Activated CD8-positive, alpha-beta memory T cell treated with anti-CD3 and anti-CD28 coated beads for 1 hour (primary cell): Measurements from ENCODE around the gene C6orf89.
"Not testable (repeated sequence)": the region's sequence is repeated elsewhere in the genome, so short reads cannot be mapped to it uniquely, and the experiment has no call there.

Experiments
- DNase-seq, 2 donors: peaks; one replicate each; pipeline ENCODE4 v3.0.0-alpha.2; 2020; ENCODE audit warnings: low read depth in 1 of 2; ENCODE audit errors: extremely low read depth in 1 of 2

Gene C6orf89

DNA sequence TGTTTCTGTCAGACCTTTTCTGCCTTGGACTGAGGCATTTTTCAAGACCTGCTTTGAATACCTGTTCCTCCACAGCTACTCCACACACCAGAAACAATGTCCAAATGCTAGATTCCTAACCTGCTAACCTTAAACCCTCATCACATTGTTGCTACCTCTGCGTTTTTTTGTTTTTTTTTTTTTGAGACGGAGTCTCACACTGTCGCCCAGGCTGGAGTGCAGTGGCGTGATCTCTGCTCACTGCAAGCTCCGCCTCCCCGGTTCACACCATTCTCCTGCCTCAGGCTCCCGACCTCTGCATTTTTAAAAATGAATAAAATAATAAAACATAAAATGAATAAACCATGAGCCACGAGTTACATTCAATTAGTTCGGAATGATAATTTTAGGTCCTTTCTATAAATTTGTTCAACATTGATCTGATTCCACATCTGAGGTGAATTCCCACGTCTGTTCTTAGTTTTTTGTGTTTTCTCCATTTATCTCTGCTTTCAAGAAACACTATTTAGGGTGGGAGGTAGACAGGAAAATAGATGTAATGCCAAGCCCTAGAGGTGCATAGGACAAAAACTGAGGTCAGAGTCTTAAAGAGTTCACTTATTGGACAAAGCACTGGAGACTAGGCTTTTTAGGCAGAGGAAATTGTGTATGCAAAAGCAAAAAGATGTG lies 1.3 kb downstream of the C6orf89 start:
- no peak for DNase-seq

DNA sequence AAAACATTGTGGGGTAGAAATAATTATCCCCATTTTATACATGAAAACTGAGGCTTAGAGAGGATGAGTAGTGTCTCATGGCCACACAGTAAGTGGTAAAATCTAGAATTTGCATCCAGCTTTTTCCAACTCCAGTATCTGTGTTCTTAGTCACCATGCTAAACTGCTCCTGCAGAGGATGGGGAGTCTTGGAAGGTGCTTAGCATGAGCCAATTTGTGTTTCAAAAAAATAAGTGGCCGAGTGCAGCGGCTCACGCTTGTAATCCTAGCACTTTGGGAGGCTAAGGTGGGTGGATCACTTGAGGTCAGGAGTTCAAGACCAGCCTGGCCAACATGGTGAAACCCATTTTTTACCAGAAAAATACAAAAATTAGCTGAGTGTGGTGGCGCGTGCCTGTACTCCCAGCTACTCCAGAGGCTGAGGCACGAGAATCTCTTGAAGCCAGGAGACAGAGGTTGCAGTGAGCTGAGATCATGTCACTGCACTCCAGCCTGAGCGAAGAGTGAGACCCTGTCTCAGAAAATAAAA lies 2.4 kb downstream of the C6orf89 start:
- no peak for DNase-seq

DNA sequence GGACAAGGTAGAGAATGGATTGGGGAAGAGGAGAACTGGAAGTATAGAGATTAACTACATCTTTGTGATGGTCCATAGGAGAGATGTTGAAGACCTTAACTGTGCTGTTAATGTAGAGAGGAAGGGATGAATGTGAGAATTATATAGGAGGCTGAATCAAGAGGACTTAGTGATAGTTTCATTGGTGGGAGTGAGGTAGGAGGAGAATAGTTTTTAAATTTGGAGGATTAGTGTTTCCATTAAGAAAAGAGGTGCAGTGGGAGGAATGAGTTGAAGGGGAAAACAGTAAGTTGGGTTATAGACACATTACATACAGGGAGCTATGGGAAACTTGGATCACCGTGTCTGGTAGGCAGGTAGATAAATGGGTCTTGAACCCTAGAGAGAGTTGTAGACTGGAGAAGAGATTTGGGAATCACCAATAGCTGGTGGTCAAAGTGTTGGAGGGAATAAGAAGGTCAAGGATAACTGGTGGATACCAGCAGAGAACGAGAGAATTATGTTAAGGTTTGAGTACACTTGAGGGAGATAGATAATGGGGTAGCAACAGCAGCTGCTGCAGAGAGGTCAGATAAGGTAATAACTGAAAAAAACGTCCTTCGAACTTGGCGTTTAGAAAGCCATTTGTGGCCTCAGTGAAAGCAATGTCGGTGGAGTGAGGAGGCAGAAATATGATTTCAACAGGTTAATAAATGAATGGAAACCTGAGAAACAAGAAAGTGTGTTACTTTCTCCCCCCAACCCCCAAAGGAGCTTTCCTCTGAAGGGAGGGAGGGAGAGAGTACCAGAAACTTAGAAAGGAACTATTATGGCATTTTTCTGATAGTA lies 3.1 kb downstream of the C6orf89 start:
- no peak for DNase-seq

DNA sequence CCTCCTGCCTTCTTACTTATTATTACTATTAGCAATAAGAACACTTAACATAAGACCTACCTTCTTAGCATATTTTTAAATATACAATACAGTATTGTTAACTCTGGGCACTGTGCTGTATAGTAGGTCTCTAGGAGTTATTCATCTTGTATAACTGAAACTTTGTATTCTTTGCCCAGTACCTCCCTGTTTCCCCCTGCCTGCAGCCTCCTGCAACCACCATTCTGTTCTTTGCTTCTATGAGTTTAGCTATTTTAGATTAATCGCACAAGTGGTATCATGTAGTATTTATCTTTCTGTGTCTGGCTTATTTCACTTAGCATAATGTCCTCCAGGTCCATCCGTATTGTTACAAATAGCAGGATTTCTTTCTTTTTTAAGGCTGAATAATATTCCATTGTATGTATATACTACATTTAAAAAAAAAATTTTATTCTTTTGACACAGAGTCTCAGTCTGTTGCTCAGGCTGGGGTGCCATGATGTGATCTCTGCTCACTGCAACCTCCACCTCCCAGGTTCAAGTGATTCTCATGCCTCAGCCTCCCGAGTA lies 4.4 kb downstream of the C6orf89 start:
- no peak for DNase-seq

DNA sequence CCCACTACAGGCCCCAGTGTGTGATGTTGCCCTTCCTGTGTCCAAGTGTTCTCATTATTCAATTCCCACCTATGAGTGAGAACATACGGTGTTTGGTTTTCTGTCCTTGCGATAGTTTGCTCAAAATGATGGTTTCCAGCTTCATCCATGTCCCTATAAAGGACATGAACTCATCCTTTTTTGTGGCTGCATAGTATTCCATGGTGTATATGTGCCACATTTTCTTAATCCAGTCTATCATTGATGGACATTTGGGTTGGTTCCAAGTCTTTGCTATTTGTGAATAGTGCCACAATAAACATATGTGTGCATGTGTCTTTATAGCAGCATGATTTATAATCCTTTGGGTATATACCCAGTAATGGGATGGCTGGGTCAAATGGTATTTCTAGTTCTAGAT lies 5.4 kb downstream of the C6orf89 start:
- not testable (repeated sequence) for DNase-seq

DNA sequence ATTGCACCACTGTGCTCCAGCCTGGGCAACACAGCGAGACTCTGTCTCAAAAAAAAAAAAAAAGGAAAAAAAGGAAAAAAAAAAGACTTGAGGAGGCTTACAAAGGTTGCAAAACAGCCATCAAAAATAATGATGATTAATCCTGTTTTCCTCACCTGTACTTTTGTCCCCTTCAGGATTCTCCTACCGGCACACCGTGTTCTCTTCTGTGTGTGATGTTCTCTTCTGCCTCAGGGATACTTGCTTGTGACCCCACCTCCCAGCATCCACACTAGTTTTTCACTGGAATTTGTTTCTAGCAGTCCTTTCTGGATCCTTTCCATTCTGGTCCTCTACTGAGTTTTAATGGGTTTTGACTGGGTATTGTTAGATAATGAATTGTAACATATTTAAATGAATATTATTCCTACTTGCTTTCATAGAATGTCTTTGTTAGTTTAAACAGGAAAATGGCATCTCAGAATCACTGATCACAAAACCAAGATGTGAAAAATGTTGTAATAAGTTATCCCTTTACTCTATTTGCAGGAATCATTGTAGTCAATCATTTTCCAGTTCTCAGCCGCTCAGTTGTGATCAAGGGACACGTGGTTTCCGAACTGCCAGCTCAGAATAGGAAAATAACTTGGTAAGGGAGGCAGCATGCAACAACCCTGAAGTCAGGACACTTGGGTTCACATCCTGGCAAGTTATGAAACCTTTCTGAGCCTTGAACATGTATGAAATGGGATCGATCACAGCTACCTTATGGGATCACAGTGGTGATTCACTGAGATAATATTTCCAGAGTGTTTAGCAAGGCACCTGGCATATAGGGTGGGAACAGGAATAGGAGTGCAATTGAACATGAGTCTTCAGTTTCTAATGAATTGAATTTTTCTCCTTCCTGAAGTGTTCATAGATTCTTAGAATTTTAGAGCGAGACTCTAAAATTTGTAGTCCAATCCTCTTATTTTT lies 8.5 kb downstream of the C6orf89 start:
- no peak for DNase-seq

DNA sequence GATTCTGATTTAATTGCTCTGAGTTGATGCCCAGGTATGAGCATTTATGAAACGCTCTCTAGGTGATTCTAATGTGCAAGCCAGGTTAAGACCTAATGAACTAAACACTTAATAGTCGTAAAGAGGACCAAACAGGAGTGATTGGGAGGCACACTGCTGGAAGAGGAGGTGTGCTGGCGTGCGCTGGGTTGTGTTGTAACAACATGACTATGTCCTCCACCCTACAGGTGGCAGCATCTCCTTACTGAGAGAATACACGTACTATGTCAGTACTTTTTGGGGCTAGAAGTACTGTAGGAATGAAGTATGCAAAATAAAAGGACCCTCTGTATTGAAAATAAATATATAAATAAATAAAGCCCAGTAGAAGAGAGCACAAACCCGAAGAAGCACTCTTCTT lies 11.9 kb downstream of the C6orf89 start:
- no peak for DNase-seq

DNA sequence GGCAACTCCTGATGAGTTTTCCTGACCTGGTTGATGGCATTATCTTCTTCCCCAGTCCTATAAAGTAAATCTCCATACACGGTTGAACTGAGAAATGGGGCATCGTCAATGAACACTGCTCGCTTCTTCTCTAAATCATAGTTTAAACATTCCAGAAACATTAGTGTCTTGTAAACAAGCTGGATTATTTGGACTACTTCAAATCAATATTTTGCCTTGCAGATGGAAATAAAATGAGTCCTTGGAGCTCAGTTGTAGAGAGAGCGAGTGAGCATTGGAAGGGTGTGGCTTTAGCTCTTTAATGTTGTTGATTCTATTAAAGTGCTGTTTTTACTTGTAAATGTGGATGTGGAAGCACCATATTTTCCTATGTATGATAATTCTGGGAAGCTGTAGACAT lies 18.4 kb downstream of the C6orf89 start:
- no peak for DNase-seq

DNA sequence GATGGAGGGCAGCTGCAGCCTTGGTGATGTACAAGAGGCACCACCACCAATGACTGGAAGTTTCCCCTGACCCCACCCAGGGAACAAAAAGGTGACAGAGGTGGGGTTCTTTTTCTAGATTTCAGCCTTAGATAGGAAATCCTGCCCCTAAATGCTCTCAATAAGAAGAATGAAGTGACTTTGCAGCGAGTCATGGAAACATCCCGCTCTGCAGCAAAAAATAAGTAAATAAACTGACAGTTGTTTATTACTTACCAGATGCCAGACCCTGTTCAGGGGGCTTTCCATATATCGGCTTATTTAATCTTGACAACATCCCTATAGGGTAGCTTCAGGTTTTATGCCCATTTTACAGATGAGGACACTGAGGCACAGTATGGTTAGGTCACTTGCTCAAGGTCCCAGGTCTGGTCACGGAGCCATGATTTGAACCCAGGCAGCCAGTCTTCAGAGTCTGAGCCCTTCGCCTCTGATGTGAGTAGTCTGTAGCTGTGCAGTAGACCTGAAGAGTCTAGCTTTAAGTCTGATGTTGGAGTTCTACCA lies 19.2 kb downstream of the C6orf89 start:
- no peak for DNase-seq

DNA sequence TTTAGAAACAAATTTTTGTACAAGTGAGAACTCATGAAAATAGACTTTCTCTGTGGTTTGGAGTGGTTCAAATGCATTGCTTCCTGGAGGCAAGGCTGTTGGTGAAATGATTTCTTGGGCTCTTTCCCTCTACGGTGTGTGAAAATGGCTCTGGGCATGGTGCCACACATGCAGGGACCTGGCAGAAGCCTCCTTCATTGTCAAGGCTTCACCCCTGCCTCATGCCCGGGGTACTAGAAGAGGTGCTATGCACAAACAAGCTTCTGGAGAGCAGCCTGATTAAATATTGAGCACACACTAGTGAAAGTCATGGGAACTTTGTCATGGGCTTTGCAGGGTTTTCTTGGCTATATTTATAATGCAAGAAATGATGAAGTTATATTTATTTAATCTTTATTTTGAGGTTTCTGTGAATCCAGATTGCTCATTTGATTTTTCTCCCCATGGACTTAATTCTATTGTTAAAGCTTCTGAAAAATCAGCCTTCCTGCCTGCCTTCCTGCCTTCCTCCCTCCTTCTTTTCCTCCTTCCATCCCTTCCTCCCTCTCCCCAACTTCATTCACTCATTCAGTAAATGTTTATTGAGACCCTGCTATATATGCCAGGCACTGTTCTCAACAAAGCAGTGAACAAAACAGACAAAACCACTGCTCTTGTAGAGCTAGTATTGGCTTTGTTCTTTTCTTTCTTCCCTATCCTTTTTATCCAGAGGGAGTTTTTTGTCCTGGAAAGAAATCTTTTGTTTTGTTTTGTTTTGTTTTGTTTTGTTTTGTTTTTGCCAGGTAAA lies 21.0 kb downstream of the C6orf89 start:
- no peak for DNase-seq

DNA sequence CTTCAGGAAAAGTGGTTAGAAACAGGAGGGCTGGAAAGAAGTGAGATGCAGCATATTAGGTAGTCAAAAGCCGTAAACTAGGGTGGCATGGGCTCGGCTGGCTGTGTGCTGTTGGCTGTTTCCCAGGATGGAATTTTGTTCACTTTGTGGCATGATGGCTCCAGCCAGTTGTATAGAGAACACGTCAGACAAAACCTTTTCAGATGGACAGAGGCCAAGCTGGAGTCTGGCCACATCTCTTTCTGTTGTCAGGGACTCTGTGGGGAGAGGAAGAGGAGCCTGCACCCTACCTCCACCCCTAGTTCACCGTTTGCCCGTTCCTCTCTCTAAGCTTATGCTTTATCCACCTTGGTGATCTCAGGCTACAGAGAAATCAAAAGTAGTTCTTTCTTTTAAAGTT lies 22.0 kb downstream of the C6orf89 start:
- DNase-seq = no peak

DNA sequence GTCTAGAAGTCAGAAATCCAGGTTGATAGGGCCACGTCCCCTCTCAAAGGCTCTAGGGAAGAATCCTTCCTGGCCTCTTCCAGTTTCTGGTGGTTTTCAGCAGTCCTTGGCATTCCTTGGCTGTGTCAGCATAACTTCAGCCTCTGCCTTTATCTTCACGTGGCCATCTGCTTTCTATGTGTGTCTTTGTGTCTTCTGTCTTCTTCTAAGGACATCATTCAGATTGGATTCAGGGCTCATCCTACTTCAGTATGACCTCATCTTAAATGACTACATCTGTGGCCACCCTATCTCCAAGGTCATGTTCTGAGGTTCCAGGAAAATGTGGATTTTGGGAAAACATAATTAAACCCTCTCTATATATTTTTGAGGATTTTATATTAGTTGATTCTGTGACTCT lies 23.0 kb downstream of the C6orf89 start:
- DNase-seq = no peak

DNA sequence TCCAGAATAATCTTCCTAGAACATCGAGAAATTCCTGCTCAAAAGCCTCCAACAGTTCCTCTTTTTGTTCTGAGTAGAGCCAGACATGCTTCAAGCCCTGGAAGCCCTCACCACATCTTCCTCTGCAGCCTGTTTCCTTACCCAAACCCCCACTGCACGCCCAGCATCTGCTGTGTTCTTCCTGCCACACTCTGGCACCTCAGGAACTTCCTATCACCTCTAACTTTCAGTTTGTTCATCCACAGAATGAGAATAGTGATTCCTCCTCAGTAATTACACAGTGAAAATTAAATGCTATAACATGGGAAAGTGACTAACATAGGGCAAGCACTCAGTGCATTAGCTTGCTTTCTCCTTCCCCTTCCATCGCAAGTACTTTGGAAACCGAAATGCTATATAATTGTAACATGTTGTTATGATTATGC lies 26.3 kb downstream of the C6orf89 start:
- no peak for DNase-seq

DNA sequence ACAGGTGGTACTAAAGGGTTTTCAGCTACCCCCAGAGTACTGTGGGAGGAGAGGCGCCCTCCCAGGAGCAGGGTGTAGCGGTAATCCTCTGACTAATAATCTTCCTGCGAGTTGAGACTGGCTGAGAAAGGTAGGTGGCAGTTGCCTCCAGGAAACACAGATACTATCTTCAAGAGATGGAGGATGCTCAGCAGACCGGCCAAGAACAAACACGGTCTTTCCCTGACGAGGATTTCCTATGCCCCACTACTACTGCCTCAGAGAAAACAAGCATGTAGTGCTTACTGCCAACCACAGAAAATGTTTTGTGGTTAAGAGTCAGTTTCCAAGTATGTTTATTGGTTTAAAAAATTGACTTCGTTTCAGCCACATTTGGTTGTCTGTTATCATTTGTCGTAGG lies 26.8 kb downstream of the C6orf89 start:
- peak; percentile 11 to 18 for DNase-seq

DNA sequence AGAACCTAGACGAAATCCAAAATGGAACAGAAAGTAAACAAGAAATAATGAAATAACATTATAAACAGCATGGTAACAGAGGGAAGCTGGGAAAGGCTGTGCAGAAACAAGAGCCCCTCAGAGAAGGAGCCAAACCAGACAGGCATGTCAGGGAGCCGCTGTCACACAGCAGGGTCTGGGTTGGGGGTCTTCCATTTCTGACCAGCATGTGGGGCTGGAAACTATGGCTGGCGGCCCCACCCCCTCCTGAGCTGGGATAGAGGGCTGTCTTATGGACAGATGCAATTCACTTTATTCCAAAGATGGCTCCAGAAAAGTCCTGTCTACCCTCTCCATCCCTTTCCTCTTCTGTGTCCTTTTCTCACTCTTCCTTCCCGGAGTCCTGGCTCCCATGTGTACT lies 27.3 kb downstream of the C6orf89 start:
- no peak for DNase-seq

DNA sequence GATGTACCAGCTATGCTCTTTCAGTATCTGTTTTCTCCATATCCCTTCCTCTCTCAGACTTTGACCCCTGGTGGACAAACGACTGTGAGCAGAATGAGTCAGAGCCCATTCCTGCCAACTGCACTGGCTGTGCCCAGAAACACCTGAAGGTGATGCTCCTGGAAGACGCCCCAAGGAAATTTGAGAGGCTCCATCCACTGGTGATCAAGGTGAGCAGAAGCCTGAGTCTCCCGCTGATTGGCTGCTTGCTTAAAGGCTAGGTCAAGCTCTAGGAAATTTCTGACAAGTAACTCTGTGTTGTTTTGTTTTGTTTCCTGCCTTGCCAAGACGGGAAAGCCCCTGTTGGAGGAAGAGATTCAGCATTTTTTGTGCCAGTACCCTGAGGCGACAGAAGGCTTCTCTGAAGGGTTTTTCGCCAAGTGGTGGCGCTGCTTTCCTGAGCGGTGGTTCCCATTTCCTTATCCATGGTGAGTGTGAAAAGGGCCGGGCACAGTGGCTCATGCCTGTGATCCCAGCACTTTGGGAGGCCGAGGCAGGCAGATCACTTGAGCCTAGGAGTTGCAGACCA lies 28.6 kb downstream of the C6orf89 start:
- DNase-seq = no peak

DNA sequence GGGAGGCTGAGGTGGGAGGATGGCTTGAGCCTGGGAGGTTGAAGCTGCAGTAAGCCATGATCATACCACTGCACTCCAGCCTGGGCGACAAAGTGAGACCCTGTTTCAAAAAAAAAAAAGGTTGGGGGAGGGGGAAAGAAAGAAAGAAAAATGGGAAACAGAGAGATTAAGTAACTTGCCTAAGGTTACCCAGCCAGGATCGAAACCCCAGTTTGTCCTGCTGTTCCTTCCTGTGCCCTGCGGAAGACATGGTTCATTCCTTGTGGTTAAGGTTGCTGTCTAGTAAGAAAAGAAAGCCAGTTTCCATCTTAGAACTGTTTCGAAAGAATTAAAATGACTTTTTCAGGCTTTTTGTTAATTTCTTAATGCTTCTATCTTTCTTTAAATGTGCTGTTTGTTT lies 29.8 kb downstream of the C6orf89 start:
- DNase-seq = no peak

DNA sequence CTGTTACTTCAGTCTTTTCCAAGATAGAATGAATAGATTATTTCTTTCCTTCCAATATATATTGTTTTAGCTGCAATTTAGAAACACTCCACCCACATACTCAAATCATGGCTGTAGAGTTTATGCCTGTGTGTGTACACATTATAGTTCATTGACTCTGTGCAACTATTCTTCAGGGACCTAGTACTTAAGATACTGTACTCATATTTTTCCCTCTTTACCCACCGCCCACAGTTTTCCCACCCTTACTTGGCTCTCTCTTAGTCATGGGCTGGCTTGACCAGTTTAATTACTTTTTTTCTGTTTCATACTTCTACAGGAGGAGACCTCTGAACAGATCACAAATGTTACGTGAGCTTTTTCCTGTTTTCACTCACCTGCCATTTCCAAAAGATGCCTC lies 30.4 kb downstream of the C6orf89 start:
- DNase-seq = no peak

DNA sequence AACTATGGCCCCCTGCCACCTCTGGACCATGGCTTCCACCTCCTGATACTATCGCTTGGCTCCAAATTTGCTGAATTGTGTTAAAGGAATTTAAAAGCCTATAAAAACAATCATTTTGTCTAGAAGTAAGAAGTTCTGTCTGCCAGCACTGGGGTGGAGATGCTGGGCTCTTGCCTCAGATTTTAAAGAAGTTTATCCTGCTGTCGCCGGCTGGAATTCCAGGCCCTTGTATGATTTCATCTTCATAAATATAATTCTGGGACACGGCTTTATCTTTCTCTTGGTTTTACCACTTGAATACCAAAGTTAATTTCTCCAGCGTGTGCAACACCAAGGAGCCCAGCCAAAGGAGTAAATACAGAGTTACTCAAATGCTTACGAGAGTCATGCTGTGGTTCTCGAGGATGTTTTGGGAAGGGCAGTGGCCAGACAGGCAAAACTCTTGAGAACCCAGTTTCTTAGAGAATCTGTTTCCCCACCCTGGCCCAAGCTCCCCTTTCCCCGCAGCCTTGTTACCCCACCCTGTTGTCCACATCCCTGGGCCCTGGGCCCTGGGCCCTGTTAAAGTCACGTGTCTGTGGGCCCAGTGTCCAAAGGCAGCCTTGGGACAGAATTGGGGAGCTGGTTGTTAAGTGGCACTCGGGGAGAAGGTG lies 31.9 kb downstream of the C6orf89 start:
- no peak for DNase-seq
